ENCODE data around the gene MYADML2. TPM values are rescaled to one million over a fixed set of nuclear protein-coding genes. Genes with fewer than 3 reads are reported as not detected.
"Not testable (repeated sequence)": the region's sequence is repeated elsewhere in the genome, so short reads cannot be mapped to it uniquely, and the experiment has no call there.

MYADML2 gene
- total RNA-seq, 2 experiments from 2014 or later = not detected

GRCh38 chr17:81986606-81987005 lies 39.6 kb upstream of the MYADML2 start:
- no peak for ATAC-seq
- H3K36me3 Mint-ChIP-seq (ENCODE audit: low read depth) = peaks cover 14% of the 10 kb centered on the region
- CTCF ChIA-PET = no interaction called here

GRCh38 chr17:81984773-81985410 lies 37.9 kb upstream of the MYADML2 start:
- Mint-ChIP-seq H3K9me3 (ENCODE audit: insufficient read depth) (no peaks in the 10 kb centered on the region), H3K27ac (no peak overlapping the region), H3K27me3 (ENCODE audit: low read depth) (no peaks in the 10 kb centered on the region), H3K4me1 (ENCODE audit: low read depth) (peaks cover 21% of the 10 kb centered on the region), H3K4me3 (no peak overlapping the region), H3K36me3 (ENCODE audit: low read depth) (peaks cover 20% of the 10 kb centered on the region)
- CTCF ChIA-PET = no interaction called here
- no peak for DNase-seq
- no peak for ATAC-seq
- POLR2A ChIA-PET = no interaction called here

More at GRCh38 chr17:81986606-81987005, 39.6 kb upstream of the MYADML2 start:
- Mint-ChIP-seq H3K4me3 (no peak overlapping the region), H3K27me3 (ENCODE audit: low read depth) (no peaks in the 10 kb centered on the region), H3K27ac (peak overlapping the region; percentile 12), H3K4me1 (ENCODE audit: low read depth) (peaks cover 6% of the 10 kb centered on the region), H3K9me3 (ENCODE audit: insufficient read depth) (no peaks in the 10 kb centered on the region)
- no peak for DNase-seq
- POLR2A ChIA-PET = no interaction called here

- CTCF ChIA-PET = interaction anchor here (1.1 kb wide), 1 partner anchor 36 kb away, joined by 3 read pairs; no protein-coding TSS in a partner anchor
- H3K9me3 Mint-ChIP-seq (ENCODE audit: insufficient read depth) = no peaks in the 10 kb centered on the region
- POLR2A ChIA-PET = interaction anchor here (0.7 kb wide), 1 partner anchor 46 kb away, joined by 3 read pairs; no protein-coding TSS in a partner anchor
- H3K36me3 Mint-ChIP-seq (ENCODE audit: low read depth) = peaks cover 26% of the 10 kb centered on the region
- peaks cover 31% of the 10 kb centered on the region for H3K4me1 Mint-ChIP-seq (ENCODE audit: low read depth)
- H3K27me3 Mint-ChIP-seq (ENCODE audit: low read depth) = no peaks in the 10 kb centered on the region
- no peak overlapping the region for H3K4me3 Mint-ChIP-seq
- DNase-seq (no peak), ATAC-seq (no peak)
- no peak overlapping the region for H3K27ac Mint-ChIP-seq
Observed at GRCh38 chr17:81983639-81984373, 36.8 kb upstream of the MYADML2 start.

GRCh38 chr17:81983011-81983638 lies 36.1 kb upstream of the MYADML2 start:
- DNase-seq = no peak
- no peak overlapping the region for H3K27ac Mint-ChIP-seq
- H3K4me3 Mint-ChIP-seq = no peak overlapping the region
- peaks cover 26% of the 10 kb centered on the region for H3K36me3 Mint-ChIP-seq (ENCODE audit: low read depth)
- CTCF ChIA-PET = interaction anchor here (1.0 to 1.1 kb wide), 2 partner anchors 24 to 37 kb away, joined by 3 to 5 read pairs; no protein-coding TSS in a partner anchor
- no peaks in the 10 kb centered on the region for H3K27me3 Mint-ChIP-seq (ENCODE audit: low read depth)
- peaks cover 34% of the 10 kb centered on the region for H3K4me1 Mint-ChIP-seq (ENCODE audit: low read depth)
- ATAC-seq = no peak
- H3K9me3 Mint-ChIP-seq (ENCODE audit: insufficient read depth) = no peaks in the 10 kb centered on the region
- POLR2A ChIA-PET = interaction anchor here (0.7 kb wide), 1 partner anchor 47 kb away, joined by 3 read pairs; no protein-coding TSS in a partner anchor

GRCh38 chr17:81981511-81981910 lies 34.5 kb upstream of the MYADML2 start:
- CTCF ChIA-PET = interaction anchor here (1.2 kb wide), 1 partner anchor 38 kb away, joined by 3 read pairs; no protein-coding TSS in a partner anchor
- DNase-seq; H3K27me3 Mint-ChIP-seq (ENCODE audit: low read depth); H3K9me3 Mint-ChIP-seq (ENCODE audit: insufficient read depth); H3K27ac Mint-ChIP-seq; H3K4me3 Mint-ChIP-seq; ATAC-seq; POLR2A ChIA-PET: not testable (repeated sequence)
- H3K36me3 Mint-ChIP-seq (ENCODE audit: low read depth) = peaks cover 22% of the 10 kb centered on the region
- peaks cover 41% of the 10 kb centered on the region for H3K4me1 Mint-ChIP-seq (ENCODE audit: low read depth)

GRCh38 chr17:81980707-81981343 lies 33.8 kb upstream of the MYADML2 start:
- no peak overlapping the region for H3K4me3 Mint-ChIP-seq
- H3K27me3 Mint-ChIP-seq (ENCODE audit: low read depth) = peaks cover 3% of the 10 kb centered on the region
- H3K27ac Mint-ChIP-seq = no peak overlapping the region
- POLR2A ChIA-PET = no interaction called here
- H3K36me3 Mint-ChIP-seq (ENCODE audit: low read depth) = peaks cover 20% of the 10 kb centered on the region
- no peaks in the 10 kb centered on the region for H3K9me3 Mint-ChIP-seq (ENCODE audit: insufficient read depth)
- DNase-seq (no peak), ATAC-seq (no peak)
- H3K4me1 Mint-ChIP-seq (ENCODE audit: low read depth) = peaks cover 47% of the 10 kb centered on the region
- CTCF ChIA-PET = interaction anchor here (1.0 to 1.2 kb wide), 2 partner anchors 39 to 48 kb away, joined by 3 read pairs; no protein-coding TSS in a partner anchor

- Mint-ChIP-seq H3K27me3 (ENCODE audit: low read depth) (peaks cover 3% of the 10 kb centered on the region), H3K4me1 (ENCODE audit: low read depth) (peaks cover 47% of the 10 kb centered on the region), H3K36me3 (ENCODE audit: low read depth) (peaks cover 14% of the 10 kb centered on the region), H3K27ac (no peak overlapping the region), H3K4me3 (no peak overlapping the region), H3K9me3 (ENCODE audit: insufficient read depth) (no peaks in the 10 kb centered on the region)
- ATAC-seq = no peak
- DNase-seq = no peak
- POLR2A ChIA-PET = no interaction called here
- CTCF ChIA-PET = interaction anchor here (0.9 to 1.2 kb wide), 3 partner anchors 21 to 49 kb away, joined by 3 to 7 read pairs (median 4); no protein-coding TSS in a partner anchor
Observed at GRCh38 chr17:81980122-81980521, 33.1 kb upstream of the MYADML2 start.

- H3K4me1 Mint-ChIP-seq (ENCODE audit: low read depth) = peaks cover 47% of the 10 kb centered on the region
- H3K36me3 Mint-ChIP-seq (ENCODE audit: low read depth) = peaks cover 12% of the 10 kb centered on the region
- no peak for ATAC-seq
- DNase-seq = no peak
- ChIA-PET CTCF (interaction anchor here (1.0 kb wide), 1 partner anchor 52 kb away, joined by 4 read pairs; no protein-coding TSS in a partner anchor), POLR2A (interaction anchor here (1.0 kb wide), 1 partner anchor 12 kb away, joined by 3 read pairs; no protein-coding TSS in a partner anchor)
- H3K4me3 Mint-ChIP-seq = peak overlapping the region; percentile 66
- H3K27ac Mint-ChIP-seq = peak overlapping the region; percentile 46
- peaks cover 6% of the 10 kb centered on the region for H3K27me3 Mint-ChIP-seq (ENCODE audit: low read depth)
- H3K9me3 Mint-ChIP-seq (ENCODE audit: insufficient read depth) = peaks cover 3% of the 10 kb centered on the region
Observed at GRCh38 chr17:81978524-81979298, 31.7 kb upstream of the MYADML2 start.

GRCh38 chr17:81977211-81977808 lies 30.3 kb upstream of the MYADML2 start, which contains the start of gene ASPSCR1:
ASPSCR1 (plus strand) TSS chr17:81977629; CDS start chr17:81977647, 18 bp downstream.
- ChIA-PET POLR2A (interaction anchor here (0.6 to 1.4 kb wide), 5 partner anchors 10 to 140 kb away, joined by 3 to 7 read pairs (median 3); no protein-coding TSS in a partner anchor), CTCF (interaction anchor here (1.0 to 1.5 kb wide), 3 partner anchors 15 to 53 kb away, joined by 3 to 7 read pairs (median 4); no protein-coding TSS in a partner anchor)
- DNase-seq (peak; percentile 91), ATAC-seq (peak; percentile 81)
- peaks cover 6% of the 10 kb centered on the region for H3K27me3 Mint-ChIP-seq (ENCODE audit: low read depth)
- H3K9me3 Mint-ChIP-seq (ENCODE audit: insufficient read depth) = peaks cover 3% of the 10 kb centered on the region
- peaks cover 12% of the 10 kb centered on the region for H3K36me3 Mint-ChIP-seq (ENCODE audit: low read depth)
- H3K27ac Mint-ChIP-seq = peak within 1 kb of the TSS; percentile 98
- peaks cover 43% of the 10 kb centered on the region for H3K4me1 Mint-ChIP-seq (ENCODE audit: low read depth)
- peak within 1 kb of the TSS; percentile 94 for H3K4me3 Mint-ChIP-seq

All from activated CD8-positive, alpha-beta T cell treated with anti-CD3 and anti-CD28 coated beads, Interleukin-2, amount 10 ng/mL, durations not matched to agents 7 days and 5 days (primary cell).